GM19372 (cell line): ENCODE measurements around the gene RFPL3.
"Not testable (repeated sequence)": the region's sequence is repeated elsewhere in the genome, so short reads cannot be mapped to it uniquely, and the experiment has no call there.

Experiments used
- ATAC-seq: cut with Tn5 transposase; IDR thresholded peaks from one replicate; pipeline ENCODE4 v1.9.1; 2021; ENCODE audit warnings: mild to moderate bottlenecking, low read depth, moderate library complexity; ENCODE audit not compliant: unreplicated experiment

The RFPL3 gene

GRCh38 chr22:32352681-32353080, 5.0 kb upstream of the RFPL3 start:
- no peak for ATAC-seq

- ATAC-seq: no peak
These were observed 4.4 kb upstream of the RFPL3 start for GRCh38 chr22:32353292-32353691.

GRCh38 chr22:32353840-32354239, 3.8 kb upstream of the RFPL3 start:
- ATAC-seq: no peak

GRCh38 chr22:32354360-32355351, 3.0 kb upstream of the RFPL3 start:
- ATAC-seq: no peak

GRCh38 chr22:32355760-32356159, 1.9 kb upstream of the RFPL3 start:
- ATAC-seq: no peak

- ATAC-seq: not testable (repeated sequence)
These were observed 2.4 kb downstream of the RFPL3 start for GRCh38 chr22:32360096-32360495.

GRCh38 chr22:32361257-32361656, 3.6 kb downstream of the RFPL3 start:
- no peak for ATAC-seq

- no peak for ATAC-seq
These were observed 6.5 kb downstream of the RFPL3 start for GRCh38 chr22:32364210-32364609.

- ATAC-seq: no peak
These were observed 18.2 kb downstream of the RFPL3 start for GRCh38 chr22:32375678-32376450.

GRCh38 chr22:32376681-32377080, 19.0 kb downstream of the RFPL3 start:
- ATAC-seq: no peak

GRCh38 chr22:32378707-32379272, 21.1 kb downstream of the RFPL3 start:
- ATAC-seq: no peak

- ATAC-seq: no peak
These were observed 23.3 kb downstream of the RFPL3 start for GRCh38 chr22:32380991-32381390.

GRCh38 chr22:32385681-32386080, 28.0 kb downstream of the RFPL3 start:
- no peak for ATAC-seq

- ATAC-seq: no peak
These were observed 32.0 kb downstream of the RFPL3 start for GRCh38 chr22:32389685-32390084.

- no peak for ATAC-seq
These were observed 37.4 kb downstream of the RFPL3 start for GRCh38 chr22:32395107-32395506.

GRCh38 chr22:32396255-32396654, 38.6 kb downstream of the RFPL3 start:
- ATAC-seq: no peak

- ATAC-seq: no peak
These were observed 39.1 kb downstream of the RFPL3 start for GRCh38 chr22:32396746-32397145.

GRCh38 chr22:32401486-32401885, 43.8 kb downstream of the RFPL3 start:
- no peak for ATAC-seq

- no peak for ATAC-seq
These were observed 46.4 kb downstream of the RFPL3 start for GRCh38 chr22:32404021-32404420.

- no peak for ATAC-seq
These were observed 49.6 kb downstream of the RFPL3 start for GRCh38 chr22:32407312-32407711.

GRCh38 chr22:32407936-32408335, 50.3 kb downstream of the RFPL3 start:
- ATAC-seq: no peak
